ENCODE measurements around the gene SUMF1. TPM values are rescaled to one million over a fixed set of nuclear protein-coding genes. Genes with fewer than 3 reads are reported as not detected.

SUMF1 gene
- total and polyA plus RNA-seq, 4 donors: 11.6 to 50.0 (median 31.5) TPM

DNA sequence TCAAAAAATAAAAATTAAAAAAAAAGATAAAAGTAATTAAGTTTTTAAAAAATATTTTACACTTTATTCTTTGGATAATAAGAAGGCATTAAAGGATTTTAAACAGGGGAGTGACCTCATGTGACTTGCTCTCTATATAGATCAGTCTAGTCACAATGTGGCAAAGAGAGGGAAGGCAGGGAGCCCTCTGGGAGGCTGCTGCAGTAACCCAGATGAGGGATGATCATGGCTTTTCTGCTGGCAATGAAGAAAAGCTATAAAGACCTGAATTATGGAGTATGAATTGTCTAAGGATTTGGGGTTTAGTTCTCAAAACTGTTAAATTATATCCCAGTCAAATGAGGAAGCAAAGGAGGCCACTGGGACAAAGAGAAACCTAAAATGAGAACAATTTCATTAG, 58.1 kb downstream of the SUMF1 start:
- H3K4me3 ChIP-seq: no peak overlapping the region
- TF ChIP-seq, protein P1, sequence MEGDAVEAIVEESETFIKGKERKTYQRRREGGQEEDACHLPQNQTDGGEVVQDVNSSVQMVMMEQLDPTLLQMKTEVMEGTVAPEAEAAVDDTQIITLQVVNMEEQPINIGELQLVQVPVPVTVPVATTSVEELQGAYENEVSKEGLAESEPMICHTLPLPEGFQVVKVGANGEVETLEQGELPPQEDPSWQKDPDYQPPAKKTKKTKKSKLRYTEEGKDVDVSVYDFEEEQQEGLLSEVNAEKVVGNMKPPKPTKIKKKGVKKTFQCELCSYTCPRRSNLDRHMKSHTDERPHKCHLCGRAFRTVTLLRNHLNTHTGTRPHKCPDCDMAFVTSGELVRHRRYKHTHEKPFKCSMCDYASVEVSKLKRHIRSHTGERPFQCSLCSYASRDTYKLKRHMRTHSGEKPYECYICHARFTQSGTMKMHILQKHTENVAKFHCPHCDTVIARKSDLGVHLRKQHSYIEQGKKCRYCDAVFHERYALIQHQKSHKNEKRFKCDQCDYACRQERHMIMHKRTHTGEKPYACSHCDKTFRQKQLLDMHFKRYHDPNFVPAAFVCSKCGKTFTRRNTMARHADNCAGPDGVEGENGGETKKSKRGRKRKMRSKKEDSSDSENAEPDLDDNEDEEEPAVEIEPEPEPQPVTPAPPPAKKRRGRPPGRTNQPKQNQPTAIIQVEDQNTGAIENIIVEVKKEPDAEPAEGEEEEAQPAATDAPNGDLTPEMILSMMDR (IDR thresholded peaks at IDR 0.05; ENCODE audit: control extremely low read depth, extremely low read depth): no peak

GRCh38 chr3:4407941-4408340, 59.1 kb downstream of the SUMF1 start:
- Histone ChIP-seq H3K4me1 (ENCODE audit: control insufficient read depth in 5 of 5, insufficient read depth in 5 of 5, low read length in 5 of 5) (no peaks in the 10 kb centered on the region), H3K4me3 (no peak overlapping the region), H3K9me3 (ENCODE audit: control insufficient read depth in 4 of 4, insufficient read depth in 3 of 4, low read length in 3 of 4) (peaks cover 0 to 1% (median 0%) of the 10 kb centered on the region in 4 donors), H3K27ac (ENCODE audit: low read depth in 1 of 2, low read length in 1 of 2) (no peak overlapping the region), H3K9ac (ENCODE audit: insufficient read depth in 1 of 2, low read length in 2 of 2) (no peak overlapping the region), H3K36me3 (ENCODE audit: control insufficient read depth in 4 of 4, insufficient read depth in 4 of 4, low read length in 4 of 4) (peaks cover 3 to 12% (median 4%) of the 10 kb centered on the region in 4 donors), H3K27me3 (ENCODE audit: control insufficient read depth in 3 of 3, insufficient read depth in 3 of 3, low read length in 2 of 3) (no peaks in the 10 kb centered on the region)
- ATAC-seq (ENCODE audit: insufficient read depth, low FRiP score) (no peak), DNase-seq (no peak)
- 88 to 89% methylated on average over 2 of the region's 2 CpGs for WGBS, 2 donors
- TF ChIP-seq, protein P1 (IDR thresholded peaks at IDR 0.05; ENCODE audit: control extremely low read depth, extremely low read depth): no peak

More for the DNA sequence above, 58.1 kb downstream of the SUMF1 start:
- no peak for DNase-seq
- no peaks in the 10 kb centered on the region for H3K4me1 ChIP-seq (ENCODE audit: control insufficient read depth in 5 of 5, insufficient read depth in 5 of 5, low read length in 5 of 5)
- H3K36me3 ChIP-seq (ENCODE audit: control insufficient read depth in 4 of 4, insufficient read depth in 4 of 4, low read length in 4 of 4): peaks cover 0 to 9% (median 5%) of the 10 kb centered on the region in 4 donors
- peaks cover 0 to 1% (median 0%) of the 10 kb centered on the region in 4 donors for H3K9me3 ChIP-seq (ENCODE audit: control insufficient read depth in 4 of 4, insufficient read depth in 3 of 4, low read length in 3 of 4)
- no peaks in the 10 kb centered on the region for H3K27me3 ChIP-seq (ENCODE audit: control insufficient read depth in 3 of 3, insufficient read depth in 3 of 3, low read length in 2 of 3)
- H3K9ac ChIP-seq (ENCODE audit: insufficient read depth in 1 of 2, low read length in 2 of 2): no peak overlapping the region
- no peak for ATAC-seq (ENCODE audit: insufficient read depth, low FRiP score)
- no peak overlapping the region for H3K27ac ChIP-seq (ENCODE audit: low read depth in 1 of 2, low read length in 1 of 2)

GRCh38 chr3:4406746-4407568, 60.1 kb downstream of the SUMF1 start:
- Histone ChIP-seq H3K4me3 (no peak overlapping the region), H3K27me3 (ENCODE audit: control insufficient read depth in 3 of 3, insufficient read depth in 3 of 3, low read length in 2 of 3) (no peaks in the 10 kb centered on the region), H3K4me1 (ENCODE audit: control insufficient read depth in 5 of 5, insufficient read depth in 5 of 5, low read length in 5 of 5) (no peaks in the 10 kb centered on the region), H3K36me3 (ENCODE audit: control insufficient read depth in 4 of 4, insufficient read depth in 4 of 4, low read length in 4 of 4) (peaks cover 3 to 12% (median 7%) of the 10 kb centered on the region in 4 donors), H3K27ac (ENCODE audit: low read depth in 1 of 2, low read length in 1 of 2) (no peak overlapping the region), H3K9ac (ENCODE audit: insufficient read depth in 1 of 2, low read length in 2 of 2) (no peak overlapping the region), H3K9me3 (ENCODE audit: control insufficient read depth in 4 of 4, insufficient read depth in 3 of 4, low read length in 3 of 4) (no peaks in the 10 kb centered on the region)
- no peak for ATAC-seq (ENCODE audit: insufficient read depth, low FRiP score)
- DNase-seq: no peak
- TF ChIP-seq, protein P1 (IDR thresholded peaks at IDR 0.05; ENCODE audit: control extremely low read depth, extremely low read depth): no peak
- 73 to 76% methylated on average over 4 of the region's 4 CpGs for WGBS, 2 donors

Measured in lung (tissue), 12 donors.